Colonic mucosa (tissue), 4 donors: ENCODE measurements around the gene LAMA5. TPM values are rescaled to one million over a fixed set of nuclear protein-coding genes. Genes with fewer than 3 reads are reported as not detected.

Source experiments
- DNase-seq: peaks from one replicate; pipeline ENCODE4 v3.0.0-alpha.2; 2020
- H3K27ac ChIP-seq: fragments of 200-600 bp; one replicate; pipeline ENCODE4 v1.8.0; 2021
- H3K27me3 ChIP-seq: fragments of 200-600 bp; one replicate; pipeline ENCODE4 v1.8.0; 2021
- H3K36me3 ChIP-seq: fragments of 200-600 bp; one replicate; pipeline ENCODE4 v1.8.0; 2021
- H3K4me1 ChIP-seq: fragments of 200-600 bp; one replicate; pipeline ENCODE4 v1.8.0; 2021; ENCODE audit warnings: mild to moderate bottlenecking
- H3K4me3 ChIP-seq: fragments of 200-600 bp; one replicate; pipeline ENCODE4 v1.8.0; 2021
- H3K9ac ChIP-seq, 2 donors: one replicate each; pipeline ENCODE4 v1.7.0; 2013; ENCODE audit warnings: control low read depth in 2 of 2, low read depth in 2 of 2, low read length in 2 of 2
- H3K9me3 ChIP-seq: fragments of 200-600 bp; one replicate; pipeline ENCODE4 v1.8.0; 2021
- intact Hi-C: fragments of 100-400 bp; cut with DNase I; formaldehyde crosslinking; loops from one replicate; pipeline ENCODE4 v1.14.1; 2022
- total RNA-seq, 2 donors: library from RNA; stranded (reverse); fragmentation: NEBNext Ultra II Directional in 1 of 2; extraction: Animal tissue kit (Norgen Biotek cat#: 25700) in 1 of 2; gene quantifications; one replicate each; pipeline ENCODE4 v1.2.1, GENCODE V29; 2021
- TF ChIP-seq, protein P1 (sequence below): fragments of 200-600 bp; IDR thresholded peaks from one replicate; pipeline ENCODE4 v1.8.0; 2022; ENCODE audit warnings: antibody characterized with exemption, mild to moderate bottlenecking
- donor health status: healthy.
- donor health status: DM: no; HTN: no; CAD: no.
- donor health status: DM: no; HTN: no; CAD: no.

Gene LAMA5
- total RNA-seq, 2 donors from 2014 or later: 32.5 to 35.5 TPM

DNA sequence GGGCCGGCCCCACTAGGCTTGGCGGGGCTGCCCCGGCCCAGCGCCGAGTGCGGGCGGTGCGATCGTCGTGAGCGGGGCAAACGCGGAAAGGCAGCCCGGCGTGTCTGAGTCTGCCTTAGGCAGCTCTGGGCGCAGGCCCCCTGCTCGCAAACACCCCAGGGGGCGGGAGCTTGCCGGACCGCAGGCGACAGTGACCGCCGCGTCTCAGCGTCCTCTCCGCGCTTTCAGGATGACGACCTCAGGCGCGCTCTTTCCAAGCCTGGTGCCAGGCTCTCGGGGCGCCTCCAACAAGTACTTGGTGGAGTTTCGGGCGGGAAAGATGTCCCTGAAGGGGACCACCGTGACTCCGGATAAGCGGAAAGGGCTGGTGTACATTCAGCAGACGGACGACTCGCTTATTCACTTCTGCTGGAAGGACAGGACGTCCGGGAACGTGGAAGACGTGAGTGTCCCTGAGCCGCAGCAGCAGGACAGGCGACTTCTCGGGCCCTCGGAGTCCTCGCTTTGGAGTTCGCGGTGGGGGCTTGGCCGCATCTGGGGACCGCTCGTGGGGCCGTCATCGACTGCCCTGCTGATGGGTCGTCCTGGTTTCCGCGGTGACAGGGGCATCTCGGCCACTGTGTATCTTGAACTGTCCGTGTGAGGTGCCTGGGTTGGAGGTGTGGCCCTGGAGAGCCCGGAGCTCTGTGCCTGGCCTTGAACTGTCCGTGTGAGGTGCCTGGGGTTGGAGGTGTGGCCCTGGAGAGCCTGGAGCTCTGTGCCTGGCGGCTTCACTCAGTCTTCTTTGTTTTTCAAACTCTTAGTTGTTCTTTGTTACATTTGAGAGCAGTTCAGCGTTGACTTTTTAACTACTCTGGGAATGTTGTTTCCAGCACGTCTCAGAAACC, 63.5 kb downstream of the LAMA5 start:
- Histone ChIP-seq H3K9me3 (no peaks in the 10 kb centered on the region), H3K4me1 (peaks cover 18% of the 10 kb centered on the region), H3K36me3 (peaks cover 25% of the 10 kb centered on the region), H3K4me3 (peak overlapping the region; percentile 81), H3K27ac (peak overlapping the region; percentile 89), H3K27me3 (no peaks in the 10 kb centered on the region), H3K9ac (peak overlapping the region; percentile 77 to 92)
- peak; percentile 40 for DNase-seq
- intact Hi-C loops: loop anchor here (5.0 to 10.0 kb wide), 2 partner anchors 79 to 191 kb away; no protein-coding TSS in a partner anchor
- TF ChIP-seq, protein P1, sequence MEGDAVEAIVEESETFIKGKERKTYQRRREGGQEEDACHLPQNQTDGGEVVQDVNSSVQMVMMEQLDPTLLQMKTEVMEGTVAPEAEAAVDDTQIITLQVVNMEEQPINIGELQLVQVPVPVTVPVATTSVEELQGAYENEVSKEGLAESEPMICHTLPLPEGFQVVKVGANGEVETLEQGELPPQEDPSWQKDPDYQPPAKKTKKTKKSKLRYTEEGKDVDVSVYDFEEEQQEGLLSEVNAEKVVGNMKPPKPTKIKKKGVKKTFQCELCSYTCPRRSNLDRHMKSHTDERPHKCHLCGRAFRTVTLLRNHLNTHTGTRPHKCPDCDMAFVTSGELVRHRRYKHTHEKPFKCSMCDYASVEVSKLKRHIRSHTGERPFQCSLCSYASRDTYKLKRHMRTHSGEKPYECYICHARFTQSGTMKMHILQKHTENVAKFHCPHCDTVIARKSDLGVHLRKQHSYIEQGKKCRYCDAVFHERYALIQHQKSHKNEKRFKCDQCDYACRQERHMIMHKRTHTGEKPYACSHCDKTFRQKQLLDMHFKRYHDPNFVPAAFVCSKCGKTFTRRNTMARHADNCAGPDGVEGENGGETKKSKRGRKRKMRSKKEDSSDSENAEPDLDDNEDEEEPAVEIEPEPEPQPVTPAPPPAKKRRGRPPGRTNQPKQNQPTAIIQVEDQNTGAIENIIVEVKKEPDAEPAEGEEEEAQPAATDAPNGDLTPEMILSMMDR: no peak

DNA sequence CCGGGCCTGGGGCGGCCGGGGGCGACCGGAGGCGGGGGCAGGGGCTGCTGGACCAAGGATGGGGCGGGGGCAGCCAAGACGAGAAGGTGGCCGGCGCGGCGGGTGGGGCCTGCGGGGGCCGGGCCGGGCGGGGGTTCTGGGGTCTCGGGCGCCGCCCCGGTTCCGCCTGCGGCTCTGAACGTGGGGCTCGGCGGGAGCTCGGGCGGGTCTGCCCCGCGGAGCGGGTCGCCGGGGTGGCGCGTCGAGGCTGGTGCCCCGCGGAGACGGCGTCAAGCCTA, 64.1 kb downstream of the LAMA5 start:
- Histone ChIP-seq H3K27me3 (no peaks in the 10 kb centered on the region), H3K27ac (peak overlapping the region; percentile 89), H3K4me3 (peak overlapping the region; percentile 81), H3K9me3 (no peaks in the 10 kb centered on the region), H3K4me1 (peaks cover 18% of the 10 kb centered on the region), H3K9ac (peak overlapping the region; percentile 77 to 92), H3K36me3 (peaks cover 19% of the 10 kb centered on the region)
- intact Hi-C loops: loop anchor here (5.0 to 10.0 kb wide), 2 partner anchors 79 to 192 kb away; no protein-coding TSS in a partner anchor
- no peak for DNase-seq
- TF ChIP-seq, protein P1: no peak

DNA sequence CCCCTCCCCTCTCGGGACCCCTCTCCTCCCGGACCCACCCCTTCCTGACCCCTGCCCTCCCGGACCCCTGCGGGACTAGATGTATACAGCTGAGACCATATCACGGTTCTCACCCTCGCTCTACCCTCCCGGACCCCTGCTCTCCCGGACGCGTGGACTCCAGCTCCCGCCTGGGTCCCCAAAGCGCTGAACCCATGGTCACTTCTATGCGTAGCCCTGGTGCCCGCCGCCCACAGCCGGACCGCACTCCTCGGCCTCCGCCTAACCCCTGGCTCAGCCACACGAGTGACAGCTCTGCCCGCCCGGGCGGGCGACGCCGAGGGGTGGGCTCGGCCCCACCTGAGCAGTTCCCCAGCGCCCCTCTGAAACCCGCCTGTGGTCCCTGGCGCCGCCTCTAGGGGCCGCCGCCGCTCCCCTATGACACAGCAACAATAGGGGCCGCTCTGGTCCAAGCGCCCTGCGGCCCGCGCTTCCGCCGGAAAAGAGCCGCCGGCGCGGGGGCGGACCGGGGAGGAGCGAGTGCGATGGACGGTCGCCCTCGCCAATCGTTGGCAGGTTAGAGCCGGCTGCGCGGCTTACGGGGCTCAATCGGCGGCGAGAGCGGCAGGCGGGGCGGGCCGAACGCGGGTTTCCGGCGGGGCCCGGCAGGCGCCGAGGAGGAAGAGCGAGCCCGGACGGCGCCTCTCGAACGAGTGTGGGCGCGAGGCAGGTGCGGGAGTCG, 64.6 kb downstream of the LAMA5 start, which contains the start of gene ADRM1:
Gene ADRM1, plus strand, starts transcription at position 657 of the 721 bp plus-strand sequence. CDS start 572 bp downstream, outside the sequence.
- Histone ChIP-seq H3K9me3 (no peaks in the 10 kb centered on the region), H3K9ac (peak within 1 kb of the TSS; percentile 87 to 92), H3K27me3 (no peaks in the 10 kb centered on the region), H3K27ac (peak within 1 kb of the TSS; percentile 89), H3K4me1 (peaks cover 18% of the 10 kb centered on the region), H3K36me3 (peaks cover 14% of the 10 kb centered on the region), H3K4me3 (peak within 1 kb of the TSS; percentile 81)
- intact Hi-C loops: loop anchor here (5.0 to 10.0 kb wide), 2 partner anchors 80 to 192 kb away; no protein-coding TSS in a partner anchor
- TF ChIP-seq, protein P1: peak; percentile 96
- DNase-seq: peak; percentile 95

DNA sequence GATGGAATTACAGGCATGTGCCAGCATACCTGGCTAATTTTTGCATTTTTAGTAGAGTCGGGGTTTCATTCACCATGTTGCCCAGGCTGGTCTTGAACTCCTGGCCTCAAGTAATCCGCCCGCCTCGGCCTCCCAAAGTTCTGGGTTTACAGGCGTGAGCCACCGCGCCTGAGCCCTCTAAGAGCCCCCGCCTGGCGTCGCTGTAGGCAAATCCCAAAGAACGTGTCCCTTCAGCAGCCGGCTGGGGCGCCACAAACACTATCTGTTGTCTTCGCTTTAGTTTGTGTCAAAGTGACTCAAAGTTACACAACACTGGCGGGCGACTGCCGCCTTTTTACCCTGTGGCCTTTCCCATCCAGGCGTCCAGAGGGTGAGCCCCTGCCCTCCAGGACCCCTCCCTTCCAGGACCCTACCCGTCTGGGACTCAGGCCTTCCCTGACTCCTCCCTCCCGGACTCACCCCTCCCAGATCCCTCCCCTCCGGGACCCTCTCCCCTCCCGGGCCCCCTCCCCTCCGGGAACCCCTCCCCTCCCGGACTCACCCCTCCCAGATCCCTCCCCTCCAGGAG, 65.3 kb downstream of the LAMA5 start:
- Histone ChIP-seq H3K9ac (peak overlapping the region; percentile 87 to 89), H3K4me1 (peaks cover 18% of the 10 kb centered on the region)

More for the DNA sequence above, 65.3 kb downstream of the LAMA5 start:
- DNase-seq: peak; percentile 93
- Histone ChIP-seq H3K27ac (peak overlapping the region; percentile 89), H3K9me3 (no peaks in the 10 kb centered on the region), H3K27me3 (no peaks in the 10 kb centered on the region), H3K36me3 (peaks cover 8% of the 10 kb centered on the region), H3K4me3 (peak overlapping the region; percentile 81)
- TF ChIP-seq, protein P1: peak; percentile 84
- intact Hi-C loops: loop anchor here (5.0 to 10.0 kb wide), 2 partner anchors 80 to 193 kb away; no protein-coding TSS in a partner anchor
